22Rv1 (cell line): Measurements from ENCODE around the gene TENM4.

Experiments
- CTCF ChIP-seq: fragments of 450-650 bp; IDR thresholded peaks from 2 replicates; pipeline ENCODE4 v1.5.1; 2017; ENCODE audit warnings: mild to moderate bottlenecking
- ZFX ChIP-seq: fragments of 450-650 bp; IDR thresholded peaks from 2 replicates; pipeline ENCODE4 v1.6.1; 2017; ENCODE audit warnings: antibody characterized with exemption, borderline replicate concordance

GRCh38 chr11:78630561-78631303 is 810.1 kb downstream of the TENM4 start:
- TF ChIP-seq CTCF, result no peak
- TF ChIP-seq ZFX, result no peak
